ENCODE measurements around the gene GIGYF2.

GRCh38 chr2:232748038-232748437 is 50.9 kb downstream of the GIGYF2 start:
- TF ChIP-seq, protein P1, sequence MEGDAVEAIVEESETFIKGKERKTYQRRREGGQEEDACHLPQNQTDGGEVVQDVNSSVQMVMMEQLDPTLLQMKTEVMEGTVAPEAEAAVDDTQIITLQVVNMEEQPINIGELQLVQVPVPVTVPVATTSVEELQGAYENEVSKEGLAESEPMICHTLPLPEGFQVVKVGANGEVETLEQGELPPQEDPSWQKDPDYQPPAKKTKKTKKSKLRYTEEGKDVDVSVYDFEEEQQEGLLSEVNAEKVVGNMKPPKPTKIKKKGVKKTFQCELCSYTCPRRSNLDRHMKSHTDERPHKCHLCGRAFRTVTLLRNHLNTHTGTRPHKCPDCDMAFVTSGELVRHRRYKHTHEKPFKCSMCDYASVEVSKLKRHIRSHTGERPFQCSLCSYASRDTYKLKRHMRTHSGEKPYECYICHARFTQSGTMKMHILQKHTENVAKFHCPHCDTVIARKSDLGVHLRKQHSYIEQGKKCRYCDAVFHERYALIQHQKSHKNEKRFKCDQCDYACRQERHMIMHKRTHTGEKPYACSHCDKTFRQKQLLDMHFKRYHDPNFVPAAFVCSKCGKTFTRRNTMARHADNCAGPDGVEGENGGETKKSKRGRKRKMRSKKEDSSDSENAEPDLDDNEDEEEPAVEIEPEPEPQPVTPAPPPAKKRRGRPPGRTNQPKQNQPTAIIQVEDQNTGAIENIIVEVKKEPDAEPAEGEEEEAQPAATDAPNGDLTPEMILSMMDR (conservative IDR thresholded peaks at IDR 0.05), result no peak
- no peak for TF ChIP-seq ZFX (IDR thresholded peaks at IDR 0.05)
